GM04504 (cell line): Measurements from ENCODE around the gene EFNA1.

Source experiments
- DNase-seq: peaks from one replicate; pipeline ENCODE4 v3.0.0-alpha.2; 2012; ENCODE audit warnings: low read depth

The EFNA1 gene

GRCh38 chr1:155127105-155127966 is at the start of gene EFNA1:
EFNA1 (plus strand) TSS chr1:155127876; CDS start chr1:155127978, 102 bp downstream.
- no peak for DNase-seq

- DNase-seq, result peak; percentile 14
Measured at GRCh38 chr1:155078469-155079209, 49.0 kb upstream of the EFNA1 start, which contains the start of gene EFNA3. EFNA3 (plus strand) TSS chr1:155078837; CDS start chr1:155078942, 105 bp downstream.

DNA sequence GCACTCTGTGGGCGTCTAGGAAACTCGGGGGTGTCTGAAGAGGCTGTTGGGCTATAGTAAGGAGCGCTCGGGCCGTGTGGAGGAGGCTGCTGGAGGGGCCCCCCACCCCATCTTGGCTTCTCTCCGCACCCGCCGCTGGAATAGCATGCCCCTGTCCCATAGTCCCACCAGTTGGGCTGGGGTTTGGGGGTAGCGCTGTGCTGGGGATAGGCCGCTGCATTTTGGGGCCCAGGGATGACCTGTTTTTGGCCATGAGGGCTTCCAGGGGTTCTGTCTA is 48.5 kb upstream of the EFNA1 start:
- no peak for DNase-seq

GRCh38 chr1:155079487-155080311 is 48.0 kb upstream of the EFNA1 start:
- no peak for DNase-seq

DNA sequence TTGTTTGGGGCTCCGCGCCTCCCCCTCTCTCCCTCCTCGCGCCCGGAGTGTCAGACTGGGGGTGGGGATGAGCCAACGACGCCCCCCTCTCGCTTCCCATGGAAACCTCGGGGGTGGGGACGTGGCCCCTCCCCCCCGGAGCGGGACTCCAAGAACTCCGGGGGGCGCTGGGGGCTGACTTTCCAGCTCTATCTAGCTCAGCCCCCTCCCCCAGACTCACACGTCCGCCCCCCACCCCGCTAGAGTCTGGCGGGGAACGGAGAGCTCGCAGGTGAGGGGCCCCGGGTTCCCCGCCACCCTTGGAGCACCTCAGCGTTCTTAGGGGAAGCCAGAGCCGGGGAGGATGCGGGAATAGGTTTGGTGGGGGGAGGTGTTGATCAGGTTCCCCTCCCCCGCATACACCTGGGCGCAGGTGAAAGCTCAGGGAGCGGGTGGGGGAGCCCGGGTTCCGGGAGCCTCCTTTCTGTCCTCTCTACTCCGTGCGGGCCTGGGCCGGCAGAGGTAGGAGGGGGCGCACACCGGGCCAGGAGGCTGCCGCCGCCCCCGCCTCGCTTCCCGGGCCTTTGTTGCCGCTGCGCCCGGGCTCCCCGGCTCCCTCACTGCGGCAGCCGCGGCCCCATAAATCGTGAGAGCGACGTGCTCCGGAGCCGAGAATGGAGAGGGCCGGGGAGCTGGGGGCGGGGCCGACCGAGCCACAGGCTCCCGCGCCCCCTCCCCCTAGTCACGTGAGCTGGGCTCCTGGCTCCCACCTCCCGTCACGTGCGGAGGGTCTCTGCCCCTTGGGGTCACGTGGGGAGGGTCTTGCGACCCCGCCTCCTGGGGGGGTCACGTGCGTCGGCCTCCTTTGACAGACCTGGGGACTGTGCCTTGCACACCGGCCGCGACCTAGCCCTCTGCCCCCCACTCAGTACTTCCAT is 47.1 kb upstream of the EFNA1 start:
- DNase-seq, result no peak

DNA sequence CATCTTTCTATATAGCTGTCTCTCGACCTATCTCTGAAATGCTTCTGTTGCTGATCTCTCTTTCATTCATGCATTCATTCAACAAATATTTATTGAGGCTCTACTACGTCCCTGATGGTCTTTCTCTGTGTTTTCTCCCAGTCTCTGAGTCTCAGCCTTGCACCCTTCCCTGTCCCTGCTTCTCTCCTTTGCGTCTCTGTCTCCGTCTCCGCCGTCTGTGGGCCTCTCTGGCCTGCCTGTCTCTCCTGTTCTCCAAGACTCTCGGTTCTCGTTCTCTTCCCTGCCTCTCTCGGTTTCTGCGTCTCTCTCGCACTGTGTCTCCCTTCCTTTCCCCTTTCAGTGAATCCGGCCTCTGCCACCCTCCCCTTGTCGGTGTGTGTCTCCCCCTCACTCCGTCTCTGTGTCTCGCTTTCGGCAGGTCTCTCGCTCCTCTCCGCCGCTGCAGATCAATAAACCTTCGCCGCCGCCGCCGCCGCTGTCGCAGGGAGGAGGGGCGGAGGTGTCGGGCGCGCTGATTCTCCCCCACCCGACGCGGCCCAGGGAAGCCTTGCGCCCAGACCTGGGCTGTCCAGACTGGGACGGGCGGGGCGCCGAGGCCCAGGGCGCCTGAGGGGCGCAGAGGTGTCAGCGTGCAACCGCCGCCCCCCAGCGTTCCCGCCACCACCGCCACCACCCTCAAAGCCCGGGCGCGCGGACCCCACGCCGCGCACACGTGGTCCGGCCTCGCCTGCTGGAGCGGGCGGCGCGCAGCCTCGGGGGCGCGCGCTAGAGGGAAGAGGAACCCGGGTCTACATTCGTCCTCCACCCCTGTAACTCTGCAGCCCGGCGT is 46.0 kb upstream of the EFNA1 start:
- no peak for DNase-seq

DNA sequence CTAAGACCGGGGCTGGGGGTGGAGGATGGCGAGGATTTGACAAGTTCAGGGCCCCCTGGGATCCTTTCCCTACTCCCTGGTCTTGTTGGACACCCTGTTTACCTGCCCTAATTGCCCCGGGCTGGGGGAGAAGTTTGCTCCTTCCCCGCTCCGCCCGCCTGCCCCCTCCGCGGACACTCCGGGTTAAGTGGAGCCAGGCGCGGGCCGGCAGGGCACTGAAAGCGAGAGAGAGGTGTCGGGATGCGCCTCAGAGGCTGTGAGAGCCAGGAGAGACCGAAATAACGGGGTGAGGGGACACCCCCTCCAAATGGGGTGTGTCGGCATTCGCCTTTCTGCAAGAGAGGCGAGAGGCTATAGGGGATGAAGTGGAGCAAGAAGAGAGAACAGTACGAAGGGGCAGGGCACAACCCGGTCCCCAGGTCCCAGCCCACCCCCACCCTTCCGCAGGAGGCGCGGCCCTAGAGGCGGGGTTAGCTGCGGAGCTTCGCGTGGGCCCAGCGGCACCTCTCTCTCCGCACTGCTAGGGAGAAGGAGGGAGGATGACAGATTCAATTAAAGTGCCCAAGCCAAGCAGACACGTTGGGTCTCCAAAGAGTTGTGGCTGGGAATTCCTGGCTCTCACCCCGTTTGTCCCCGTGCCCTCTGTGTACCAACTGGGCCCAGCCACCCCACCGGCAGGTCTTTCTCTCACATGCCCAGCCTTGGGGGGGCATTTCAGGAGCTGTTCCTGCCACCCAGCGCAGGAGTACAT is 45.2 kb upstream of the EFNA1 start:
- DNase-seq, result no peak

DNA sequence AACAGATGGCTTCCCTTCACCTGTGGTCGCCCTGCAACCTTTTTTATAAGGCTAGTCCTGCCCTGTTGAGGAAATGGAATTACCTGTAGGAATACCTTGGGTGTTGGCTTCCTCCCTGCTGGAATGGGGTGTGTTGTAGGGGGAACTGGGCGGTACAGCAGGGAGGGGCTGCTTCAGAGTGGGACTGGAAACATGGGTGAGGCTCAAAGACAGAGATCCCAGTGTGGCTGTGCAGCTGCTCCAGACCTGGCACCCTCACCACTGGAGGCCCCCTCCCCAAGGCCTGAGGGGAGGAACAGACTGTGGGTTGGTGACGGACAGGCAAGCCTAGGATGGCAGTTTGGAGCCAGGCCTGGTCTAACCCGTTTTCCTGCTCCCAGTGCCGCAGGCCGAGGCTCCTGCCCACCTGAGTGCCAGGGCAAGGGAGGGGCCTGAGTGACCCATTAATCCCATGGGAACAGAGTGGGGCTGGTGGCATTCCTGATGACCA is 44.6 kb upstream of the EFNA1 start:
- DNase-seq, result no peak

DNA sequence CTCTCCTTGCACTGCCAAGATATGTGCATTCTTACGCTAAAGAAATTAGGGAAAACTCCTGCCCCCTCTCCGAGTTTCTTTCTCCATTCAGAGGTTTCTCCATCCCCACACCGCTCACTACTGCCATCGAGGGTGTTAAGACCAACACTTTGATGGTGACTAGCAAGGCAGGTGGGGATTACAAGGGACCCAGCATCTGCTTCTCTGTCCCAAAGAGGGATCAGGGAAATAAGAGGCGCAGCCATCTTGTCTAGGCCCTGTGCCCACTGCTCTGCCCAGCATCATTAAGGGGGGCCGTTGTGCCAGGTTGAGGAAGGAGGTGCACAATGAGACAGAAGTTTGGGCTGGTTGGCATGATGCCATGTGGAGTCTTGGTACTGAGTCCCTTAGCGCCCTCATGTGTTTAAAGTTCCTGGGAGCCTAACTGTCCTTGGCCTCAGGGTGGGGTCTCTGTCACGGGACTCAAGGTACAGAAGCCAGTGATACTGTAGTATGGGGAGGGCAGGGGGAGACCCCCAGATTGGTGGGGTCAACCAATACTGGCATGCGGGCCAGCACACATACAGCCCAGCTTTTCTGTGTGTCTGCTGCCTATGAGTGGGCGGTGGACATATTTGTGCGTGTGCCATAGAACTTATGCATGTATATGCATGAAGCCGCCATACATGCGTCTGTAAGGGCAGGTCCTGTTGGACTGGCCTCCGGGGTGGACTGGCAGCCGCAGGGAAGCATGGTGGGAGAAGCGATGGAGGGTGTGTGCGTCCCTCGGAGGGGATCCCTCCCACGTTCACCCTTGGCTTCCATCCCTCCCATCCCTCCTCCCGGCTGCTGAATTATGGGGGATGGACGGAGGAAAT is 43.6 kb upstream of the EFNA1 start:
- DNase-seq, result peak; percentile 12

DNA sequence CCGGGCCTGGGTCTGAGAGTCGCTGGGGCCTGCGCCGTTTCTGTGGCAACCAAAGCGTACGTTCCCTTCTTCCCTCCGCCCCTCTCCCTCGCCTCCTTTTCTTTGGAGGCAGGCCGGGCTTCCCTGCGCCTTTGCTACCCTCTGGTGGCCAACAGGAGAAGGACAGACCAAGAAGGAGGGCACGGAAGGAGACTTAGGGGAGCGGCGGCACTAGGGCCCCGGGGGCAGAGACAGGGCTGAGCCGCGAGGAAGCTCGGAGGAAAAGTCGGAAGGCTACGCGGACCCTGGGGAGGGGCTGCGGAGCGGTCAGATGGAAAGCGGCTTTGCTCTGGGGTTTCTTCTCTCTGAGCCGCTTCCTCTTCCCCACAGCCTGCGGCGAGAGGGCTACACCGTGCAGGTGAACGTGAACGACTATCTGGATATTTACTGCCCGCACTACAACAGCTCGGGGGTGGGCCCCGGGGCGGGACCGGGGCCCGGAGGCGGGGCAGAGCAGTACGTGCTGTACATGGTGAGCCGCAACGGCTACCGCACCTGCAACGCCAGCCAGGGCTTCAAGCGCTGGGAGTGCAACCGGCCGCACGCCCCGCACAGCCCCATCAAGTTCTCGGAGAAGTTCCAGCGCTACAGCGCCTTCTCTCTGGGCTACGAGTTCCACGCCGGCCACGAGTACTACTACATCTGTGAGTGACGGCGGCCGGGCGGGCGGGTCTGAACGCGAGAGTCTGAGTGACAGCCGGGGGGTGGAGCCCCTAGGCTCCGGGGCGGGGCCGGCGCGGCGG is 42.8 kb upstream of the EFNA1 start:
- peak; percentile 86 for DNase-seq

DNA sequence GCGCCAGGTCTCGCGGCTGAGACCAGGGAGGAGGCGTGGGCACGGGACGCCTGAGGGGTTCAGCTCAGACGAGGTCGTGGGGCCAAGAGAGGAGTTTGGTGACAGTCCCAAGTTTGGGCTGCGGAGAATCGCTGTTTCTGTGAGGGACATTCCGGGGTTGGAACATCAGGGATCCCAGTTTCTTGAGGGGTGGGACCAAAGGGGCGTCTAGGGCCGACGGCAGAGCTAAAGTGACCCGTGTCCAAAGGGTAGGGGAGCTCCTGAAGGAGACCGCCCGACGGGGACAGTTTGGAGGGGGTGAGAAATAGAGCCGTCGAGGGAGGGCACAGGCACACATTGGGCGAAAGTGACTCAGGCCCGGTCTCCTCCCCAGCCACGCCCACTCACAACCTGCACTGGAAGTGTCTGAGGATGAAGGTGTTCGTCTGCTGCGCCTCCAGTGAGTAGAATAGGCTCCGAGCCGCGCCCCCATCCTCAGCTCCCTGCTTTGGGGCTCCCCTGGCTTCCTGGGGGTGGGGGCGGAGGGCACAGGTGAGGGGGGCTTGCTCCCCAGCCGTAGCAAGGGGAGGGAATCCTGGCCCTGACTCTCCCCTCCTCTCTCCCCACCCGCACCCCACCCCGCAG is 42.1 kb upstream of the EFNA1 start:
- DNase-seq, result no peak

DNA sequence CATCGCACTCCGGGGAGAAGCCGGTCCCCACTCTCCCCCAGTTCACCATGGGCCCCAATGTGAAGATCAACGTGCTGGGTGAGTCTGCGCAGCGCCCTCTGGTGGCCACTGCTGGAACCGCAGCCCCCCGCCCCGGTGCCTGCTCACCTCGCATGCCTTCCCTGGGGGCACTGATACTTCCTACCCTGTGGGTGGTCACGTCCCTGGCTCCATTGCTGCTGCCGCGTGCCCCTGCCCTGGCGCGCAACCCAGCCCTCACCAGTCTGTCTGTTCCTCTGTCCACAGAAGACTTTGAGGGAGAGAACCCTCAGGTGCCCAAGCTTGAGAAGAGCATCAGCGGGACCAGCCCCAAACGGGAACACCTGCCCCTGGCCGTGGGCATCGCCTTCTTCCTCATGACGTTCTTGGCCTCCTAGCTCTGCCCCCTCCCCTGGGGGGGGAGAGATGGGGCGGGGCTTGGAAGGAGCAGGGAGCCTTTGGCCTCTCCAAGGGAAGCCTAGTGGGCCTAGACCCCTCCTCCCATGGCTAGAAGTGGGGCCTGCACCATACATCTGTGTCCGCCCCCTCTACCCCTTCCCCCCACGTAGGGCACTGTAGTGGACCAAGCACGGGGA is 41.4 kb upstream of the EFNA1 start:
- DNase-seq, result no peak

GRCh38 chr1:155086856-155087535 is 40.7 kb upstream of the EFNA1 start:
- no peak for DNase-seq

- peak; percentile 11 for DNase-seq
Measured at GRCh38 chr1:155091071-155092051, 36.3 kb upstream of the EFNA1 start.

- DNase-seq, result no peak
Measured at GRCh38 chr1:155092131-155092530, 35.5 kb upstream of the EFNA1 start.
